Vagina (tissue), 2 donors: Measurements from ENCODE around the gene FHDC1.

Experiments
- CTCF ChIP-seq, 3 experiments: fragments of 450-650 bp in 2 of 3; fragments of 200-600 bp in 1 of 3; sonication (generic) in 1 of 3; IDR thresholded peaks; one replicate each; pipeline ENCODE4 v1.5.1; 2017 to 2019; ENCODE audit warnings: antibody characterized with exemption in 3 of 3, mild to moderate bottlenecking in 2 of 3, moderate library complexity in 2 of 3
- POLR2AphosphoS5 ChIP-seq, 2 donors: sonication (generic); formaldehyde crosslinking; IDR thresholded peaks; one replicate each; pipeline ENCODE4 v1.9.0; 2017; ENCODE audit warnings: antibody characterized with exemption in 2 of 2, mild to moderate bottlenecking in 2 of 2, low read depth in 1 of 2; ENCODE audit not compliant: insufficient read depth in 1 of 2

- no peak for TF ChIP-seq CTCF (IDR thresholded peaks at IDR 0.05)
- TF ChIP-seq POLR2AphosphoS5 (IDR thresholded peaks at IDR 0.05; ENCODE audit: insufficient read depth in 1 of 2, low read depth in 1 of 2), result no peak
These were observed 38.6 kb downstream of the FHDC1 start for GRCh38 chr4:152974468-152975379.
